Gastrocnemius medialis (tissue), 4 donors: ENCODE measurements around the gene MAML2.

Source experiments
- POLR2A ChIP-seq, 2 donors: fragments of 450-650 bp; IDR thresholded peaks; one replicate each; pipeline ENCODE4 v1.6.1; 2017; ENCODE audit warnings: antibody characterized with exemption in 2 of 2, mild to moderate bottlenecking in 2 of 2, moderate library complexity in 2 of 2
- TF ChIP-seq, protein P1 (sequence below), 5 experiments: fragments of 450-650 bp in 3 of 5; fragments of 200-600 bp in 2 of 5; sonication (generic) in 2 of 5; IDR thresholded peaks in 4 of 5; conservative IDR thresholded peaks in 1 of 5; 1 replicate in 4 of 5; 2 replicates in 1 of 5; pipeline ENCODE4 v1.5.1; 2016 to 2019; ENCODE audit warnings: antibody characterized with exemption in 5 of 5, mild to moderate bottlenecking in 3 of 5, moderate library complexity in 3 of 5

GRCh38 chr11:96314326-96315020 is 28.5 kb downstream of the MAML2 start:
- TF ChIP-seq, protein P1, sequence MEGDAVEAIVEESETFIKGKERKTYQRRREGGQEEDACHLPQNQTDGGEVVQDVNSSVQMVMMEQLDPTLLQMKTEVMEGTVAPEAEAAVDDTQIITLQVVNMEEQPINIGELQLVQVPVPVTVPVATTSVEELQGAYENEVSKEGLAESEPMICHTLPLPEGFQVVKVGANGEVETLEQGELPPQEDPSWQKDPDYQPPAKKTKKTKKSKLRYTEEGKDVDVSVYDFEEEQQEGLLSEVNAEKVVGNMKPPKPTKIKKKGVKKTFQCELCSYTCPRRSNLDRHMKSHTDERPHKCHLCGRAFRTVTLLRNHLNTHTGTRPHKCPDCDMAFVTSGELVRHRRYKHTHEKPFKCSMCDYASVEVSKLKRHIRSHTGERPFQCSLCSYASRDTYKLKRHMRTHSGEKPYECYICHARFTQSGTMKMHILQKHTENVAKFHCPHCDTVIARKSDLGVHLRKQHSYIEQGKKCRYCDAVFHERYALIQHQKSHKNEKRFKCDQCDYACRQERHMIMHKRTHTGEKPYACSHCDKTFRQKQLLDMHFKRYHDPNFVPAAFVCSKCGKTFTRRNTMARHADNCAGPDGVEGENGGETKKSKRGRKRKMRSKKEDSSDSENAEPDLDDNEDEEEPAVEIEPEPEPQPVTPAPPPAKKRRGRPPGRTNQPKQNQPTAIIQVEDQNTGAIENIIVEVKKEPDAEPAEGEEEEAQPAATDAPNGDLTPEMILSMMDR (IDR thresholded peaks at IDR 0.05 in 4 of 5, conservative IDR thresholded peaks at IDR 0.05 in 1 of 5), result no peak
- no peak for TF ChIP-seq POLR2A (IDR thresholded peaks at IDR 0.05)
